GM12878 (cell line): Measurements from ENCODE around the gene HPCA. TPM values are rescaled to one million over a fixed set of nuclear protein-coding genes. Genes with fewer than 3 reads are reported as not detected.

Source experiments
- ATAC-seq: fragments of 200-7000 bp; cut with Tn5 transposase; 3 replicates; pipeline ENCODE4 v1.9.1; 2020; ENCODE audit warnings: mild to moderate bottlenecking, moderate library complexity
- BruUV-seq: library from RNA; stranded (reverse); fragments of 400-500 nt; replicated peaks from 2 replicates; lab custom pipeline; 2021; lab: Mats Ljungman, UMichigan
- CTCF ChIA-PET: fragments of 300-600 bp; sonication (Branson Sonifier 250); formaldehyde crosslinking; extraction: SDS; loops from one replicate; lab custom pipeline; 2021; ENCODE audit warnings: inconsistent platforms; lab: Yijun Ruan, JAX
- POLR2A ChIA-PET: fragments of 350-600 bp; formaldehyde crosslinking; extraction: SDS; loops from one replicate; lab custom pipeline; 2021; ENCODE audit warnings: inconsistent platforms; lab: Charles Lee
- RAD21 ChIA-PET: fragments of 300-600 bp; sonication (Branson Sonifier 250); formaldehyde crosslinking; loops from one replicate; lab custom pipeline; 2023; ENCODE audit warnings: antibody characterized with exemption; ENCODE audit not compliant: unreplicated experiment; lab: Charles Lee
- SMC1A ChIA-PET: fragments of 300-600 bp; sonication (Branson Sonifier 250); formaldehyde crosslinking; loops from one replicate; lab custom pipeline; 2023; ENCODE audit not compliant: unreplicated experiment, uncharacterized antibody; lab: Charles Lee
- DNase-seq: peaks from one replicate; pipeline ENCODE4 v3.0.0-alpha.2; 2011; ENCODE audit warnings: low read depth, low spot score
- FAIRE-seq: peaks from 3 replicates; lab custom pipeline; 2011; peaks lifted over from hg19 to GRCh38; lab: Jason Lieb, UNC
- H2AFZ ChIP-seq: 2 replicates; pipeline ENCODE4 v1.6.0; 2011; ENCODE audit warnings: low read depth, low read length, control low read depth; ENCODE audit not compliant: control insufficient read depth
- H3K27ac ChIP-seq: 2 replicates; pipeline ENCODE4 v1.5.1; 2011; ENCODE audit warnings: control low read depth; ENCODE audit not compliant: control insufficient read depth, insufficient read depth
- H3K27me3 ChIP-seq, 2 experiments: replicated peaks in 1 of 2; 2 replicates each; pipeline versions ENCODE4 v1.6.0 to v1.6.1; 2011; ENCODE audit warnings: low read length in 1 of 2; ENCODE audit not compliant: control insufficient read depth in 2 of 2, insufficient read depth in 2 of 2
- H3K36me3 ChIP-seq, 2 experiments: 2 replicates each; pipeline ENCODE4 v1.5.1; 2011; ENCODE audit warnings: low read length in 1 of 2; ENCODE audit not compliant: control insufficient read depth in 2 of 2, insufficient read depth in 2 of 2
- H3K4me1 ChIP-seq: 2 replicates; pipeline ENCODE4 v1.6.1; 2011; ENCODE audit warnings: mild to moderate bottlenecking, low read length, moderate library complexity, mixed read lengths; ENCODE audit not compliant: control insufficient read depth, insufficient read depth
- H3K4me2 ChIP-seq: 2 replicates; pipeline ENCODE4 v1.6.0; 2011; ENCODE audit warnings: control low read depth; ENCODE audit not compliant: control insufficient read depth, insufficient read depth
- H3K4me3 ChIP-seq: fragments of 200-600 bp; sonication (generic); 2 replicates; pipeline ENCODE4 v1.5.1; 2016
- H3K79me2 ChIP-seq: 2 replicates; pipeline ENCODE4 v1.6.0; 2011; ENCODE audit warnings: low read length; ENCODE audit not compliant: control insufficient read depth, insufficient read depth
- H3K9ac ChIP-seq: 2 replicates; pipeline ENCODE4 v1.8.0; 2011; ENCODE audit warnings: low read length, control low read depth, mixed read lengths; ENCODE audit not compliant: control insufficient read depth, insufficient read depth
- H3K9me3 ChIP-seq: replicated peaks from 3 replicates; pipeline ENCODE4 v1.5.1; 2011; ENCODE audit warnings: mild to moderate bottlenecking, low read length; ENCODE audit not compliant: control insufficient read depth, insufficient read depth
- H4K20me1 ChIP-seq: 2 replicates; pipeline ENCODE4 v1.6.0; 2011; ENCODE audit not compliant: control insufficient read depth, insufficient read depth
- CEBPZ ChIP-seq: fragments of 150-350 bp; IDR thresholded peaks from 2 replicates; pipeline ENCODE4 v1.6.1; 2016; ENCODE audit warnings: low read depth, low read length
- GABPA ChIP-seq: IDR thresholded peaks from 2 replicates; pipeline ENCODE4 v1.6.1; 2014; ENCODE audit warnings: antibody characterized with exemption, low read depth, mild to moderate bottlenecking, inconsistent platforms
- HDAC2 ChIP-seq: fragments of 200-600 bp; sonication (generic); IDR thresholded peaks from 2 replicates; pipeline ENCODE4 v1.6.1; 2017
- IRF4 ChIP-seq: IDR thresholded peaks from 2 replicates; pipeline ENCODE4 v1.6.1; 2011; ENCODE audit warnings: low read depth, low read length
- NRF1 ChIP-seq: conservative IDR thresholded peaks from 2 replicates; pipeline ENCODE4 v1.6.1; 2011; ENCODE audit warnings: mild to moderate bottlenecking, low read depth, low read length, improper control_type of control experiment
- PML ChIP-seq: IDR thresholded peaks from 2 replicates; pipeline ENCODE4 v1.6.1; 2012; ENCODE audit warnings: low read length, inconsistent platforms
- RAD51 ChIP-seq: fragments of 450-650 bp; IDR thresholded peaks from 2 replicates; pipeline ENCODE4 v1.6.1; 2016; ENCODE audit warnings: moderate library complexity, mild to moderate bottlenecking, inconsistent platforms
- YY1 ChIP-seq: IDR thresholded peaks from 2 replicates; pipeline ENCODE4 v1.6.1; 2011; ENCODE audit warnings: low read depth, mild to moderate bottlenecking, low read length
- ZBTB4 ChIP-seq: fragments of 450-650 bp; formaldehyde crosslinking; IDR thresholded peaks from 2 replicates; pipeline ENCODE4 v1.4.0; 2022; ENCODE audit warnings: mild to moderate bottlenecking, moderate library complexity
- WGBS: methylation state at CpG from one replicate; pipeline ENCODE4 v1.1.6; 2016; ENCODE audit warnings: low lambda C conversion rate; ENCODE audit not compliant: insufficient replicate concordance, insufficient coverage; ENCODE audit errors: missing lambda C conversion rate; 5-methylcytosine and 5-hydroxymethylcytosine counted together
- in situ Hi-C: fragments of 300-500 bp; cut with MboI; formaldehyde crosslinking; loops from 9 replicates; pipeline ENCODE4 v1.14.3; 2018; ENCODE audit warnings: mixed read lengths
- intact Hi-C: fragments of 100-400 bp; cut with micrococcal nuclease; formaldehyde crosslinking; loops from one replicate; pipeline ENCODE4 v1.14.2; 2022; ENCODE audit not compliant: unreplicated experiment
- polyA plus RNA-seq, 11 experiments: library from polyadenylated mRNA; depleted of rRNA in 4 of 11; unstranded in 6 of 11; stranded (reverse) in 5 of 11; fragments of >200 nt; fragmentation: Nextera tagmentation in 4 of 11; fragmentation: Illumina TruSeq in 1 of 11; extraction: Ambion mirVana in 4 of 11; extraction: Trizol in 1 of 11; gene quantifications; 1 replicate in 1 of 11; 2 replicates in 10 of 11; pipeline versions ENCODE4 v1.2.1 to v1.2.3, GENCODE V29; 2011 to 2016; ENCODE audit warnings: inconsistent platforms in 2 of 11, missing spikeins in 2 of 11, low read depth in 1 of 11
- total RNA-seq, 4 experiments: library from RNA; depleted of rRNA in 3 of 4; stranded (reverse); fragments of >200 nt in 3 of 4; fragmentation: Illumina TruSeq in 1 of 4; extraction: Trizol in 1 of 4; gene quantifications; 2 replicates each; pipeline versions ENCODE4 v1.2.1 to v1.2.3, GENCODE V29; 2013 to 2021

Gene HPCA
- total and polyA plus RNA-seq, 10 of the 15 experiments (the other 5 are each of a cell fraction or from before 2014, with no cell fraction given): 0.11 TPM; not detected in 9

GRCh38 chr1:32920833-32921232 lies 34.5 kb downstream of the HPCA start:
- ChIA-PET CTCF (interaction anchor here (1.3 to 2.0 kb wide), 4 partner anchors 12 to 135 kb away, joined by 3 to 11 read pairs (median 4); no protein-coding TSS in a partner anchor), SMC1A (interaction anchor here (0.7 to 0.9 kb wide), 2 partner anchors 13 to 165 kb away, joined by 3 read pairs; no protein-coding TSS in a partner anchor), RAD21 (no interaction called here), POLR2A (interaction anchor here (0.6 kb wide), 1 partner anchor 84 kb away, joined by 3 read pairs; no protein-coding TSS in a partner anchor)
- Histone ChIP-seq H2AFZ (no peak overlapping the region), H3K9ac (no peak overlapping the region), H3K4me1 (no peaks in the 10 kb centered on the region; the same call in 1 of the 2 replicates), H4K20me1 (no peaks in the 10 kb centered on the region), H3K36me3 (no peaks in the 10 kb centered on the region), H3K27ac (no peak overlapping the region), H3K4me2 (no peak overlapping the region), H3K4me3 (no peak overlapping the region), H3K27me3 (peaks cover 0 to 5% of the 10 kb centered on the region in 2 experiments; a peak in 2 of 4 replicates), H3K79me2 (no peaks in the 10 kb centered on the region), H3K9me3 (no peaks in the 10 kb centered on the region)
- DNase-seq (no peak), FAIRE-seq (no peak), ATAC-seq (no peak)
- no TSS peak for BruUV-seq
- TF ChIP-seq RAD51: no peak
- TF ChIP-seq HDAC2: no peak
- no peak for TF ChIP-seq NRF1
- TF ChIP-seq GABPA: no peak
- TF ChIP-seq IRF4: no peak
- TF ChIP-seq PML: no peak
- TF ChIP-seq ZBTB4: no peak
- no peak for TF ChIP-seq YY1
- TF ChIP-seq CEBPZ: no peak
- WGBS: 38% methylated on average over 7 of the region's 7 CpGs
- intact Hi-C loops (no loop called here), in situ Hi-C loops (no loop called here)
